Body of pancreas (tissue), 4 donors: ENCODE data around the gene GSK3B.

Source experiments
- POLR2A ChIP-seq, 3 donors: fragments of 450-650 bp; IDR thresholded peaks; one replicate each; pipeline ENCODE4 v1.6.1; 2016; ENCODE audit warnings: antibody characterized with exemption in 3 of 3, mild to moderate bottlenecking in 2 of 3
- TF ChIP-seq, protein P1 (sequence below), 7 experiments: fragments of 450-650 bp in 4 of 7; fragments of 200-600 bp in 3 of 7; sonication (generic) in 3 of 7; IDR thresholded peaks; one replicate each; pipeline ENCODE4 v1.5.1; 2016 to 2019; ENCODE audit warnings: antibody characterized with exemption in 7 of 7

DNA sequence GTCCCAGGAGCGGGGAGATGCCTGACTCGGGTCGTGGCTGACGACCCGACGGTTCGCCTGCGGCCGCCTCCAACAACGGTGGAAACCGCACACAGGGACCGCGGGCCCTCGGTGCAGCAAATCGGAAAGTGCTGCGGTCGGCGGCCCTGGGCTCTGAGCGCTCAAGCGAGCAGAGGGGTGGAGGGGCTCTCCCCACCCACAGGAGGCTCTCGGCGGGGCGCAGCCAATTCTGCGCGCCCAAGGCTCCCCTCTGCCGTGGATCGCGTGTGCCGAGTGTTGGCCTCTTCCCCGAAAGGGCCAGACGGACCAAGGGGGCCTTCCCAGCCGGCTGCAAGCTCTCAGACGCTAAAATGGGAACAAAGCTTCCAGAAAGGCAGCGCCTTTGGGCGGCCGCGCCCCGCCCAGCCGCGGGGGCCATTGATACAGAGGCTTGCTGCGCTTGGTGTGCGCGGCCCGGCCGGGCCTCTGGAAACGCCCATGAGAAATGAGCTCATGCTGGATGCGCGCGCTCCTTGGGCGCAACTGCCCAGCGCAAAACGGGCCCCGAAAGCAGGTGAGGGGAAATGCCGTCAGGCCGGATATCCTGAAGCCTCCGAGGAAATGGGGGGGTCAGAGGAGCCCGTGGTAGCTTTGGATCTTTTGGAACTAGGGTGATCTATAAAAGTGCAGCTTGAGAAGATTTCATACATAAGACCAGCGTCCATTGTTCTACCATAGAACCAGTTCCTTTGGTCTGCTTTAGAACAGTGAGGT, 1.2 kb upstream of the GSK3B start:
- TF ChIP-seq, protein P1, sequence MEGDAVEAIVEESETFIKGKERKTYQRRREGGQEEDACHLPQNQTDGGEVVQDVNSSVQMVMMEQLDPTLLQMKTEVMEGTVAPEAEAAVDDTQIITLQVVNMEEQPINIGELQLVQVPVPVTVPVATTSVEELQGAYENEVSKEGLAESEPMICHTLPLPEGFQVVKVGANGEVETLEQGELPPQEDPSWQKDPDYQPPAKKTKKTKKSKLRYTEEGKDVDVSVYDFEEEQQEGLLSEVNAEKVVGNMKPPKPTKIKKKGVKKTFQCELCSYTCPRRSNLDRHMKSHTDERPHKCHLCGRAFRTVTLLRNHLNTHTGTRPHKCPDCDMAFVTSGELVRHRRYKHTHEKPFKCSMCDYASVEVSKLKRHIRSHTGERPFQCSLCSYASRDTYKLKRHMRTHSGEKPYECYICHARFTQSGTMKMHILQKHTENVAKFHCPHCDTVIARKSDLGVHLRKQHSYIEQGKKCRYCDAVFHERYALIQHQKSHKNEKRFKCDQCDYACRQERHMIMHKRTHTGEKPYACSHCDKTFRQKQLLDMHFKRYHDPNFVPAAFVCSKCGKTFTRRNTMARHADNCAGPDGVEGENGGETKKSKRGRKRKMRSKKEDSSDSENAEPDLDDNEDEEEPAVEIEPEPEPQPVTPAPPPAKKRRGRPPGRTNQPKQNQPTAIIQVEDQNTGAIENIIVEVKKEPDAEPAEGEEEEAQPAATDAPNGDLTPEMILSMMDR (IDR thresholded peaks at IDR 0.05), result peak in 3 of 7 experiments; percentile 5 to 27 (median 17)
- peak; percentile 98 to 100 (median 99) for TF ChIP-seq POLR2A (IDR thresholded peaks at IDR 0.05)
